ENCODE measurements around the gene SLC22A12. TPM values are rescaled to one million over a fixed set of nuclear protein-coding genes. Genes with fewer than 3 reads are reported as not detected.

Gene SLC22A12
- polyA plus RNA-seq, 1 donor from 2014 or later: not detected

DNA sequence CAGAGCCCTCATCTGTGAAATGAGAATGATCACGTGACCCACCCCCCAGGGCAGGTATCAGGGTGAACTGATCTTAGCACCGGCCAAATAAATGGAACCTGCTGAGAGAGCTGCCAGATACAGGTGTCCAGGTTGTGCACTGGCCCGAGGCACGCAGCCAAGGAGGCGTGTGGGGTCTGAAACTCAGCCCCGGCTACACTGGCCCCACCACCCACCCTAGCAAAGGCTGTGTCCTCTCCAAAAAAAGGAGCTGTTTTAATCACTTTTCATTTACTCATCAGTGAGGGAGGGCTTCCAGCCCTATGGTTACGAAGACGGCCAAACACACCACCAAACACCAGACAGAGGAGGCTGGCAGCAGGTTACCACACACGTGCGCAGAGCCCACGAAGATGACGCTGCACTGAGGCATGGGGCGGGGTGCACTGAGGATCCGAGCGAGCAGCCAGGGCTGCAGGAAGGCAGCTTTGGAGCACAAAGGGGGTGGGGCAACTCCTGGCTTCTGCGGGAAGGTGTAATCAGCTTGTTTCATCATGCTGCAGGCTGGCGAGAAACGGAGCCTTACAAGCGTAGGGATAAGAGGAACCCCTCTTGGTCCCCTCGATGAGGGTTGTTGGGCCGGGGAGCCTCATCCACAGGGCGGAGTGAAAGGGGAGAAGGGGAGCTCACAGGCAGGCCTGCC lies 19.5 kb upstream of the SLC22A12 start:
- Histone ChIP-seq H3K79me2 (replicated peaks; ENCODE audit: insufficient read depth, low read length) (no peaks in the 10 kb centered on the region), H3K9me2 (ENCODE audit: insufficient read depth, low read length) (no peaks in the 10 kb centered on the region), H3K36me3 (ENCODE audit: insufficient read depth, low read length) (no peaks in the 10 kb centered on the region), H2AFZ (ENCODE audit: low read depth, low read length) (no peak overlapping the region), H3K9ac (ENCODE audit: low read length) (no peak overlapping the region), H3K27me3 (ENCODE audit: insufficient read depth, low read depth, low read length) (no peaks in the 10 kb centered on the region), H3K4me3 (ENCODE audit: low read length) (no peak overlapping the region), H4K20me1 (ENCODE audit: insufficient read depth) (no peaks in the 10 kb centered on the region), H3F3A (ENCODE audit: insufficient read depth, low read length, poor library complexity, severe bottlenecking) (no peaks in the 10 kb centered on the region), H3K27ac (ENCODE audit: low read length) (no peak overlapping the region), H3K9me3 (ENCODE audit: low read length) (no peaks in the 10 kb centered on the region), H3K4me2 (ENCODE audit: low read length) (no peak overlapping the region)
- TF ChIP-seq TAF1 (IDR thresholded peaks at IDR 0.05; ENCODE audit: low read depth) (no peak), POLR2AphosphoS5 (IDR thresholded peaks at IDR 0.05) (no peak), EZH2 (IDR thresholded peaks at IDR 0.05; ENCODE audit: borderline replicate concordance, insufficient read depth, low read length, poor library complexity, severe bottlenecking) (no peak), RAD21 (conservative IDR thresholded peaks at IDR 0.05) (no peak), EP300 (conservative IDR thresholded peaks at IDR 0.05; ENCODE audit: poor library complexity, severe bottlenecking) (no peak), SMC3 (conservative IDR thresholded peaks at IDR 0.05; ENCODE audit: poor library complexity) (no peak), MXI1 (conservative IDR thresholded peaks at IDR 0.05; ENCODE audit: poor library complexity, severe bottlenecking) (no peak)
- TF ChIP-seq, protein P1, sequence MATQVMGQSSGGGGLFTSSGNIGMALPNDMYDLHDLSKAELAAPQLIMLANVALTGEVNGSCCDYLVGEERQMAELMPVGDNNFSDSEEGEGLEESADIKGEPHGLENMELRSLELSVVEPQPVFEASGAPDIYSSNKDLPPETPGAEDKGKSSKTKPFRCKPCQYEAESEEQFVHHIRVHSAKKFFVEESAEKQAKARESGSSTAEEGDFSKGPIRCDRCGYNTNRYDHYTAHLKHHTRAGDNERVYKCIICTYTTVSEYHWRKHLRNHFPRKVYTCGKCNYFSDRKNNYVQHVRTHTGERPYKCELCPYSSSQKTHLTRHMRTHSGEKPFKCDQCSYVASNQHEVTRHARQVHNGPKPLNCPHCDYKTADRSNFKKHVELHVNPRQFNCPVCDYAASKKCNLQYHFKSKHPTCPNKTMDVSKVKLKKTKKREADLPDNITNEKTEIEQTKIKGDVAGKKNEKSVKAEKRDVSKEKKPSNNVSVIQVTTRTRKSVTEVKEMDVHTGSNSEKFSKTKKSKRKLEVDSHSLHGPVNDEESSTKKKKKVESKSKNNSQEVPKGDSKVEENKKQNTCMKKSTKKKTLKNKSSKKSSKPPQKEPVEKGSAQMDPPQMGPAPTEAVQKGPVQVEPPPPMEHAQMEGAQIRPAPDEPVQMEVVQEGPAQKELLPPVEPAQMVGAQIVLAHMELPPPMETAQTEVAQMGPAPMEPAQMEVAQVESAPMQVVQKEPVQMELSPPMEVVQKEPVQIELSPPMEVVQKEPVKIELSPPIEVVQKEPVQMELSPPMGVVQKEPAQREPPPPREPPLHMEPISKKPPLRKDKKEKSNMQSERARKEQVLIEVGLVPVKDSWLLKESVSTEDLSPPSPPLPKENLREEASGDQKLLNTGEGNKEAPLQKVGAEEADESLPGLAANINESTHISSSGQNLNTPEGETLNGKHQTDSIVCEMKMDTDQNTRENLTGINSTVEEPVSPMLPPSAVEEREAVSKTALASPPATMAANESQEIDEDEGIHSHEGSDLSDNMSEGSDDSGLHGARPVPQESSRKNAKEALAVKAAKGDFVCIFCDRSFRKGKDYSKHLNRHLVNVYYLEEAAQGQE (IDR thresholded peaks at IDR 0.05; ENCODE audit: borderline replicate concordance): no peak
- TF ChIP-seq, protein P2, sequence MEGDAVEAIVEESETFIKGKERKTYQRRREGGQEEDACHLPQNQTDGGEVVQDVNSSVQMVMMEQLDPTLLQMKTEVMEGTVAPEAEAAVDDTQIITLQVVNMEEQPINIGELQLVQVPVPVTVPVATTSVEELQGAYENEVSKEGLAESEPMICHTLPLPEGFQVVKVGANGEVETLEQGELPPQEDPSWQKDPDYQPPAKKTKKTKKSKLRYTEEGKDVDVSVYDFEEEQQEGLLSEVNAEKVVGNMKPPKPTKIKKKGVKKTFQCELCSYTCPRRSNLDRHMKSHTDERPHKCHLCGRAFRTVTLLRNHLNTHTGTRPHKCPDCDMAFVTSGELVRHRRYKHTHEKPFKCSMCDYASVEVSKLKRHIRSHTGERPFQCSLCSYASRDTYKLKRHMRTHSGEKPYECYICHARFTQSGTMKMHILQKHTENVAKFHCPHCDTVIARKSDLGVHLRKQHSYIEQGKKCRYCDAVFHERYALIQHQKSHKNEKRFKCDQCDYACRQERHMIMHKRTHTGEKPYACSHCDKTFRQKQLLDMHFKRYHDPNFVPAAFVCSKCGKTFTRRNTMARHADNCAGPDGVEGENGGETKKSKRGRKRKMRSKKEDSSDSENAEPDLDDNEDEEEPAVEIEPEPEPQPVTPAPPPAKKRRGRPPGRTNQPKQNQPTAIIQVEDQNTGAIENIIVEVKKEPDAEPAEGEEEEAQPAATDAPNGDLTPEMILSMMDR (IDR thresholded peaks at IDR 0.05; ENCODE audit: poor library complexity, severe bottlenecking): no peak

DNA sequence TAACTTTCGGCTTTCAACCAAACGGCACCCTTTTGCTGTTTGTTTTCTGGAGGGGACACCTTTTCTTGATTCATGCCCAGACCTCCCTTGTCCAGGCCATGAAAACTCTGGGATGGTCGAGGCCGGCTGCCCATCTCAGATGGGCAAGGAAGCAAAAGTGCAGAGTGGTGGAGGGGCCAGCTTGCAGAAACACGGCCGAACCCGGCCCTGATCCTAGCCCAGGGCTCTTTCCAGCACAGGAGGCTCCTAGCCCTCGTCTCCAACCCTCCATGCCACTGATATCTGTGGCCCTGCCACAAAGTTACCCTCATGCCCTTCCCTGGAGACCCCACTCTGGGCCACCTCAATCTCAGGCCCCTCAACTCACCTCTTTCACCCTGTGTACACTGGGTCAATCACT lies 18.9 kb upstream of the SLC22A12 start:
- Histone ChIP-seq H3K36me3 (ENCODE audit: insufficient read depth, low read length) (no peaks in the 10 kb centered on the region), H4K20me1 (ENCODE audit: insufficient read depth) (no peaks in the 10 kb centered on the region), H3K27me3 (ENCODE audit: insufficient read depth, low read depth, low read length) (no peaks in the 10 kb centered on the region), H3K9ac (ENCODE audit: low read length) (no peak overlapping the region), H3K79me2 (replicated peaks; ENCODE audit: insufficient read depth, low read length) (no peaks in the 10 kb centered on the region), H3K4me3 (ENCODE audit: low read length) (no peak overlapping the region), H2AFZ (ENCODE audit: low read depth, low read length) (no peak overlapping the region), H3F3A (ENCODE audit: insufficient read depth, low read length, poor library complexity, severe bottlenecking) (no peaks in the 10 kb centered on the region), H3K9me2 (ENCODE audit: insufficient read depth, low read length) (no peaks in the 10 kb centered on the region), H3K4me2 (ENCODE audit: low read length) (no peak overlapping the region), H3K27ac (ENCODE audit: low read length) (no peak overlapping the region), H3K9me3 (ENCODE audit: low read length) (no peaks in the 10 kb centered on the region)
- TF ChIP-seq EZH2 (IDR thresholded peaks at IDR 0.05; ENCODE audit: borderline replicate concordance, insufficient read depth, low read length, poor library complexity, severe bottlenecking): no peak
- TF ChIP-seq TAF1 (IDR thresholded peaks at IDR 0.05; ENCODE audit: low read depth): no peak
- no peak for TF ChIP-seq SMC3 (conservative IDR thresholded peaks at IDR 0.05; ENCODE audit: poor library complexity)
- TF ChIP-seq RAD21 (conservative IDR thresholded peaks at IDR 0.05): no peak
- TF ChIP-seq MXI1 (conservative IDR thresholded peaks at IDR 0.05; ENCODE audit: poor library complexity, severe bottlenecking): no peak
- no peak for TF ChIP-seq EP300 (conservative IDR thresholded peaks at IDR 0.05; ENCODE audit: poor library complexity, severe bottlenecking)
- TF ChIP-seq, protein P2 (IDR thresholded peaks at IDR 0.05; ENCODE audit: poor library complexity, severe bottlenecking): no peak
- TF ChIP-seq, protein P1 (IDR thresholded peaks at IDR 0.05; ENCODE audit: borderline replicate concordance): no peak
- TF ChIP-seq POLR2AphosphoS5 (IDR thresholded peaks at IDR 0.05): no peak
